A549 (cell line): Measurements from ENCODE around the gene TMEM176B. TPM values are rescaled to one million over a fixed set of nuclear protein-coding genes. Genes with fewer than 3 reads are reported as not detected.

Source experiments
- ATAC-seq, 2 experiments: fragments of 200-7000 bp in 1 of 2; fragments of >200 bp in 1 of 2; cut with Nextera tagmentation in 1 of 2; cut with Tn5 transposase in 1 of 2; 3 replicates each; pipeline versions ENCODE4 v1.8.0 to v1.9.1; 2018 to 2020; ENCODE audit warnings: mild to moderate bottlenecking in 1 of 2, moderate library complexity in 1 of 2
- CTCF ChIA-PET: fragments of 300-600 bp; sonication (Branson Sonifier 250); formaldehyde crosslinking; extraction: SDS; loops from one replicate; lab custom pipeline; 2021; ENCODE audit warnings: antibody characterized with exemption, inconsistent platforms; lab: Yijun Ruan, JAX
- POLR2A ChIA-PET: fragments of 350-600 bp; formaldehyde crosslinking; extraction: SDS; loops from one replicate; lab custom pipeline; 2021; ENCODE audit warnings: antibody characterized with exemption, inconsistent platforms; lab: Yijun Ruan, JAX
- DNase-seq, 2 experiments: peaks; one replicate each; pipeline versions ENCODE4 v3.0.0 to v3.0.0-alpha.2; 2011 to 2016; ENCODE audit warnings: low read depth in 1 of 2, low spot score in 1 of 2
- FAIRE-seq: peaks from 2 replicates; lab custom pipeline; 2011; peaks lifted over from hg19 to GRCh38; lab: Jason Lieb, UNC
- H3K27ac ChIP-seq, 2 experiments: fragments of >200 bp; sonication (Bioruptor Twin); formaldehyde crosslinking; 3 replicates each; pipeline ENCODE4 v1.5.1; 2016 to 2017
- H3K4me1 ChIP-seq: fragments of >200 bp; sonication (Bioruptor Twin); formaldehyde crosslinking; 3 replicates; pipeline ENCODE4 v1.6.1; 2016
- H3K4me2 ChIP-seq: fragments of >200 bp; sonication (Bioruptor Twin); formaldehyde crosslinking; 3 replicates; pipeline ENCODE4 v1.6.1; 2016
- H3K4me3 ChIP-seq: fragments of >200 bp; sonication (Bioruptor Twin); formaldehyde crosslinking; 3 replicates; pipeline ENCODE4 v1.5.1; 2016
- H3K9me3 ChIP-seq: fragments of >200 bp; sonication (Bioruptor Twin); formaldehyde crosslinking; 3 replicates; pipeline ENCODE4 v1.6.1; 2016
- CBX2 ChIP-seq: fragments of 200-600 bp; sonication (generic); IDR thresholded peaks from 2 replicates; pipeline ENCODE4 v1.6.1; 2016; ENCODE audit warnings: low read depth, mild to moderate bottlenecking, borderline replicate concordance
- CBX8 ChIP-seq: fragments of 200-600 bp; sonication (generic); IDR thresholded peaks from 2 replicates; pipeline ENCODE4 v1.6.1; 2016
- CEBPB ChIP-seq, 2 experiments: fragments of >200 bp in 1 of 2; sonication (Bioruptor Twin) in 1 of 2; formaldehyde crosslinking in 1 of 2; IDR thresholded peaks; 2 replicates each; pipeline ENCODE4 v1.6.1; 2012 to 2016
- CHD4 ChIP-seq: fragments of 200-600 bp; sonication (generic); IDR thresholded peaks from 2 replicates; pipeline ENCODE4 v1.6.1; 2016; ENCODE audit warnings: antibody characterized with exemption, mild to moderate bottlenecking, borderline replicate concordance
- EHMT2 ChIP-seq: fragments of 200-600 bp; sonication (generic); IDR thresholded peaks from 2 replicates; pipeline ENCODE4 v1.6.1; 2016; ENCODE audit warnings: antibody characterized with exemption, low read depth, mild to moderate bottlenecking, moderate library complexity
- FOSL2 ChIP-seq, 2 experiments: fragments of 450-650 bp in 1 of 2; fragments of >200 bp in 1 of 2; sonication (Bioruptor Twin) in 1 of 2; formaldehyde crosslinking; IDR thresholded peaks; 2 replicates each; pipeline versions ENCODE4 v1.5.0 to v1.6.1; 2016 to 2020; ENCODE audit warnings: mild to moderate bottlenecking in 1 of 2, moderate library complexity in 1 of 2
- GATA3 ChIP-seq: IDR thresholded peaks from 2 replicates; pipeline ENCODE4 v1.6.1; 2012; ENCODE audit warnings: borderline replicate concordance
- HOXA7 ChIP-seq: fragments of 250-450 bp; sonication (Bioruptor Pico); IDR thresholded peaks from 2 replicates; pipeline ENCODE4 v1.5.0; 2020; ENCODE audit warnings: mild to moderate bottlenecking, moderate library complexity
- KDM1A ChIP-seq: fragments of 200-600 bp; sonication (generic); IDR thresholded peaks from 2 replicates; pipeline ENCODE4 v1.6.1; 2016; ENCODE audit warnings: low read depth, mild to moderate bottlenecking
- KDM5A ChIP-seq: fragments of 200-600 bp; sonication (generic); IDR thresholded peaks from 2 replicates; pipeline ENCODE4 v1.6.1; 2016; ENCODE audit warnings: antibody characterized with exemption, mild to moderate bottlenecking
- MAFK ChIP-seq: fragments of 450-650 bp; IDR thresholded peaks from 2 replicates; pipeline ENCODE4 v1.6.1; 2014; ENCODE audit not compliant: partially characterized antibody
- NFE2L2 ChIP-seq: fragments of 150-350 bp; conservative IDR thresholded peaks from 2 replicates; pipeline ENCODE4 v1.6.1; 2014; ENCODE audit warnings: low read length
- NPAS2 ChIP-seq: fragments of 250-450 bp; sonication (Bioruptor Pico); IDR thresholded peaks from 2 replicates; pipeline ENCODE4 v1.8.0; 2022; ENCODE audit warnings: mild to moderate bottlenecking, moderate library complexity, borderline replicate concordance
- RAD21 ChIP-seq, 2 experiments: fragments of >200 bp in 1 of 2; sonication (Bioruptor Twin) in 1 of 2; formaldehyde crosslinking in 1 of 2; IDR thresholded peaks in 1 of 2; conservative IDR thresholded peaks in 1 of 2; 2 replicates in 1 of 2; 3 replicates in 1 of 2; pipeline ENCODE4 v1.6.1; 2012 to 2018; ENCODE audit warnings: inconsistent platforms in 1 of 2
- SREBF2 ChIP-seq: fragments of 450-650 bp; IDR thresholded peaks from 2 replicates; pipeline ENCODE4 v1.6.1; 2014; ENCODE audit warnings: mild to moderate bottlenecking, moderate library complexity
- TP53 ChIP-seq: fragments of 250-450 bp; sonication (Bioruptor Pico); IDR thresholded peaks from 2 replicates; pipeline ENCODE4 v1.5.0; 2021; ENCODE audit warnings: mild to moderate bottlenecking, moderate library complexity
- ZFP36 ChIP-seq: fragments of 450-650 bp; IDR thresholded peaks from 2 replicates; pipeline ENCODE4 v1.6.1; 2014; ENCODE audit warnings: borderline replicate concordance; ENCODE audit not compliant: partially characterized antibody
- WGBS: methylation state at CpG from one replicate; pipeline ENCODE4 v1.1.6; 2017; ENCODE audit errors: missing lambda C conversion rate; 5-methylcytosine and 5-hydroxymethylcytosine counted together
- polyA plus RNA-seq, 4 experiments: library from polyadenylated mRNA; depleted of rRNA in 3 of 4; stranded (reverse); fragments of >200 nt; fragmentation: RNase III in 1 of 4; extraction: RNeasy Plus Mini Kit Qiagen cat#74134 plus additional on column Dnase treatment in 1 of 4; gene quantifications; 2 replicates in 3 of 4; 3 replicates in 1 of 4; pipeline ENCODE4 v1.2.3, GENCODE V29; 2011 to 2017
- TF ChIP-seq, protein P1 (sequence below): fragments of 450-650 bp; IDR thresholded peaks from 2 replicates; pipeline ENCODE4 v1.6.1; 2014; ENCODE audit warnings: antibody characterized with exemption
- TF ChIP-seq, protein P2 (sequence below): IDR thresholded peaks from 2 replicates; pipeline ENCODE4 v1.6.1; 2012
- TF ChIP-seq, protein P3 (sequence below): fragments of 250-450 bp; sonication (Bioruptor Pico); IDR thresholded peaks from 2 replicates; pipeline ENCODE4 v1.5.0; 2021; ENCODE audit warnings: mild to moderate bottlenecking, moderate library complexity, borderline replicate concordance
- TF ChIP-seq, protein P4 (sequence below): IDR thresholded peaks from 2 replicates; pipeline ENCODE4 v1.6.1; 2012
- TF ChIP-seq, protein P5 (sequence below): IDR thresholded peaks from 2 replicates; pipeline ENCODE4 v1.6.1; 2012; ENCODE audit warnings: low read depth, borderline replicate concordance
- TF ChIP-seq, protein P6 (sequence below): fragments of >200 bp; sonication (Bioruptor Twin); formaldehyde crosslinking; IDR thresholded peaks from 2 replicates; pipeline ENCODE4 v1.6.1; 2016

Gene TMEM176B
- polyA plus RNA-seq, 2 of the 4 experiments (the other 2 are of a cell fraction): 0.10 TPM; not detected in 1

DNA sequence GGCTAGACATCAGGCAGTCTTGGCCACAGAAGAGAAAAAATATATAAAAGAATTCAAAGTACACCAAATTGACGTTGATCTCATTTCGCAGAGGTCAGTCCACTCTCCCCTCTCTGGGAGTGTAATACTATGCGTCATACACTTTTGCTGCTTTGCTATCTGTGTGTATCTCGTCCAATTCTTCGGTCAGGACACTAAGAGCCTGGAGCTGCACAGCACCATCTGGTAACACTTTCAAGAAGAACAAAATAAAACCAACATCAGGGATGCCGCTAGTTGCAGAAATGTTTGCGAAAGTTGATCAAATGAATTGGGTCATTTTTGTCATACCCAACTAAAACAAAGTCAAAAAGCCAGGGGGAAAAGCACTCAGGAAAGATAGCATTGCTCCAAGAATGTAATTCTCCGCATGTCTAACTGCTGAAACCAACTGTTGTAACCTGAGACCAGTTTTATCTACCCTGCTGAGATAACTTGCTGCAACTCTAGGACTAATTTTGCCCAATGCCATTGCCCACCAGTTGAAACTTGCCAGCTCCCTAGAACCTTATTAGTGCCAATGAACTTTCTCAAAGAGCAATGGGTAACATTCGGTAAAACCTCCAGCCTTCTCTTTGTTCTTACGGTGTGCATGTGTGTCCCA, 23.4 kb upstream of the TMEM176B start:
- Histone ChIP-seq H3K4me2 (no peak overlapping the region), H3K4me1 (no peaks in the 10 kb centered on the region), H3K4me3 (no peak overlapping the region), H3K27ac (no peak overlapping the region), H3K9me3 (no peaks in the 10 kb centered on the region)
- FAIRE-seq (no peak), DNase-seq (no peak), ATAC-seq (0 out of 6 replicates have a peak, but pooled peaks of 1 of the 2 experiments have one; percentile 22)
- ChIA-PET CTCF (no interaction called here), POLR2A (no interaction called here)
- 54% methylated on average over 10 of the region's 10 CpGs for WGBS
- TF ChIP-seq CHD4 (no peak), KDM5A (no peak), HOXA7 (CRISPR knock-in tag) (no peak), CBX2 (no peak), FOSL2 (IDR thresholded peaks at IDR 0.05) (no peak), FOSL2 (CRISPR knock-in tag; IDR thresholded peaks at IDR 0.05) (no peak), SREBF2 (no peak), MAFK (no peak), CEBPB (IDR thresholded peaks at IDR 0.05) (no peak)
- TF ChIP-seq, protein P1, sequence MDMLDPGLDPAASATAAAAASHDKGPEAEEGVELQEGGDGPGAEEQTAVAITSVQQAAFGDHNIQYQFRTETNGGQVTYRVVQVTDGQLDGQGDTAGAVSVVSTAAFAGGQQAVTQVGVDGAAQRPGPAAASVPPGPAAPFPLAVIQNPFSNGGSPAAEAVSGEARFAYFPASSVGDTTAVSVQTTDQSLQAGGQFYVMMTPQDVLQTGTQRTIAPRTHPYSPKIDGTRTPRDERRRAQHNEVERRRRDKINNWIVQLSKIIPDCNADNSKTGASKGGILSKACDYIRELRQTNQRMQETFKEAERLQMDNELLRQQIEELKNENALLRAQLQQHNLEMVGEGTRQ: no peak
- TF ChIP-seq, protein P2, sequence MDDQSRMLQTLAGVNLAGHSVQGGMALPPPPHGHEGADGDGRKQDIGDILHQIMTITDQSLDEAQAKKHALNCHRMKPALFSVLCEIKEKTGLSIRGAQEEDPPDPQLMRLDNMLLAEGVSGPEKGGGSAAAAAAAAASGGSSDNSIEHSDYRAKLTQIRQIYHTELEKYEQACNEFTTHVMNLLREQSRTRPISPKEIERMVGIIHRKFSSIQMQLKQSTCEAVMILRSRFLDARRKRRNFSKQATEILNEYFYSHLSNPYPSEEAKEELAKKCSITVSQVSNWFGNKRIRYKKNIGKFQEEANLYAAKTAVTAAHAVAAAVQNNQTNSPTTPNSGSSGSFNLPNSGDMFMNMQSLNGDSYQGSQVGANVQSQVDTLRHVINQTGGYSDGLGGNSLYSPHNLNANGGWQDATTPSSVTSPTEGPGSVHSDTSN: no peak

DNA sequence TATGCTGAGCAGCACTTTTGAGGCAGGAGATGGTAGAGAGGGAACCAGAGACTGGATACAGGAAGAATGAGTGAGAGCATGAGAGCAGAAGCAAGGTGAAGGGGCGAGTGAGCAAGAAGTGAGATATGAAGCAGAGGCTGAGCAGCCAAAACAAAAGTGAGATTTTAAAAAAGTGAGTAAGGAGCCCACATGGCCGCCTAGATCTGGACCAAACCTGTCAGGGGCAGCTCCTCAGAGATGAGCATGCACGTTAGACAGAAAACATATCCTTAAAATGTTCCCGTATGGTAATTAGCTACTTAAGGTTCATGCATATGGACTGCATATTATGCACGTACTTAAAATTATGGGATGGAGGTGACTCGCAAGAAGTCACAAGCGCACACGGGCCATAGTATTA, 22.9 kb upstream of the TMEM176B start:
- 31% methylated on average over 8 of the region's 8 CpGs for WGBS
- Histone ChIP-seq H3K9me3 (no peaks in the 10 kb centered on the region), H3K4me2 (no peak overlapping the region), H3K27ac (no peak overlapping the region), H3K4me1 (no peaks in the 10 kb centered on the region), H3K4me3 (no peak overlapping the region)
- DNase-seq (no peak), ATAC-seq (no peak), FAIRE-seq (no peak)
- POLR2A ChIA-PET: no interaction called here
- CTCF ChIA-PET: no interaction called here
- TF ChIP-seq MAFK (no peak), ZFP36 (no peak), KDM1A (no peak), TP53 (CRISPR knock-in tag) (no peak), NPAS2 (CRISPR knock-in tag) (no peak), GATA3 (no peak), NFE2L2 (no peak), RAD21 (conservative IDR thresholded peaks at IDR 0.05 in 1 of 2, IDR thresholded peaks at IDR 0.05 in 1 of 2) (no peak), CBX8 (no peak), EHMT2 (no peak)
- TF ChIP-seq, protein P1: no peak
- TF ChIP-seq, protein P3, sequence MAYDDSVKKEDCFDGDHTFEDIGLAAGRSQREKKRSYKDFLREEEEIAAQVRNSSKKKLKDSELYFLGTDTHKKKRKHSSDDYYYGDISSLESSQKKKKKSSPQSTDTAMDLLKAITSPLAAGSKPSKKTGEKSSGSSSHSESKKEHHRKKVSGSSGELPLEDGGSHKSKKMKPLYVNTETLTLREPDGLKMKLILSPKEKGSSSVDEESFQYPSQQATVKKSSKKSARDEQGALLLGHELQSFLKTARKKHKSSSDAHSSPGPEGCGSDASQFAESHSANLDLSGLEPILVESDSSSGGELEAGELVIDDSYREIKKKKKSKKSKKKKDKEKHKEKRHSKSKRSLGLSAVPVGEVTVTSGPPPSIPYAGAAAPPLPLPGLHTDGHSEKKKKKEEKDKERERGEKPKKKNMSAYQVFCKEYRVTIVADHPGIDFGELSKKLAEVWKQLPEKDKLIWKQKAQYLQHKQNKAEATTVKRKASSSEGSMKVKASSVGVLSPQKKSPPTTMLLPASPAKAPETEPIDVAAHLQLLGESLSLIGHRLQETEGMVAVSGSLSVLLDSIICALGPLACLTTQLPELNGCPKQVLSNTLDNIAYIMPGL (CRISPR knock-in tag): no peak
- TF ChIP-seq, protein P4, sequence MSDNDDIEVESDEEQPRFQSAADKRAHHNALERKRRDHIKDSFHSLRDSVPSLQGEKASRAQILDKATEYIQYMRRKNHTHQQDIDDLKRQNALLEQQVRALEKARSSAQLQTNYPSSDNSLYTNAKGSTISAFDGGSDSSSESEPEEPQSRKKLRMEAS: no peak
- TF ChIP-seq, protein P5, sequence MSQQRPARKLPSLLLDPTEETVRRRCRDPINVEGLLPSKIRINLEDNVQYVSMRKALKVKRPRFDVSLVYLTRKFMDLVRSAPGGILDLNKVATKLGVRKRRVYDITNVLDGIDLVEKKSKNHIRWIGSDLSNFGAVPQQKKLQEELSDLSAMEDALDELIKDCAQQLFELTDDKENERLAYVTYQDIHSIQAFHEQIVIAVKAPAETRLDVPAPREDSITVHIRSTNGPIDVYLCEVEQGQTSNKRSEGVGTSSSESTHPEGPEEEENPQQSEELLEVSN: no peak
- TF ChIP-seq, protein P6, sequence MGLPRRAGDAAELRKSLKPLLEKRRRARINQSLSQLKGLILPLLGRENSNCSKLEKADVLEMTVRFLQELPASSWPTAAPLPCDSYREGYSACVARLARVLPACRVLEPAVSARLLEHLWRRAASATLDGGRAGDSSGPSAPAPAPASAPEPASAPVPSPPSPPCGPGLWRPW: no peak
- TF ChIP-seq, protein P2: no peak
